Measurements from ENCODE around the gene LPCAT1.

DNA sequence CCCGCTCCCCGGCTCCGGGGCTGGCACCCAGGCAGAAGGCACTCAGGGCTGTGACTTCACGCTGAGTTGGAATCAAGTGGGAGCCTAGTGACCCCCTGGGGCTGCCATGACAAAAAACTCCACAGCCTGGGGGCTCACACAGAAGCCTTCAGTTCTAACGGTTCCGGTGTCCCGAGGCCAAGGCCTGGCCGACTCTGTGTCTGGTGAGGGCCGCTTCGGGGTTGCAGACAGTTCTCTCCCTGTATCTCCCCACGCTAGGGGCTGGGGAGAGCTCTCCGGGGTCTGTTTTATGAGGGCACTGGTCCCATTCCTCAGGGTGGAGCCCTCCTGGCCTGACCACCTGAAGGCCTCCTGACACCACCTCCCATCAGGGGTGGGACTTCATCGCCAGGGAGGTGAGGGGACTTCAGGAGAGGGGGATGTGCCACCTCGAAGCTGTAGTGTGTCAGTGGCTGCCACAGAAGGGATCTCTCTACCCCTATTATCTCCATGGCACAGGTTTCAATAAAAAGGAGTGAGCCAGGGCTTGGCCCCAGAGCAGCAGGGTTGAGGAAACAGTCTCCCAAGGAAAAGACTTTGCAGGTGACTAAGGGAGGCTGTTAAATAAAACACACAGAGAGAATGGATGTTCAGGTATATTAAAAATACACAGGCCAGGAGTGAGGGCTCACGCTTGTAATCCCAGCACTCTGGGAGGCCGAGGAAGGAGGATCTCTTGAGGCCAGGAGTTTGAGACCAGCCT is 77.0 kb downstream of the LPCAT1 start:
- TF ChIP-seq, protein P1, sequence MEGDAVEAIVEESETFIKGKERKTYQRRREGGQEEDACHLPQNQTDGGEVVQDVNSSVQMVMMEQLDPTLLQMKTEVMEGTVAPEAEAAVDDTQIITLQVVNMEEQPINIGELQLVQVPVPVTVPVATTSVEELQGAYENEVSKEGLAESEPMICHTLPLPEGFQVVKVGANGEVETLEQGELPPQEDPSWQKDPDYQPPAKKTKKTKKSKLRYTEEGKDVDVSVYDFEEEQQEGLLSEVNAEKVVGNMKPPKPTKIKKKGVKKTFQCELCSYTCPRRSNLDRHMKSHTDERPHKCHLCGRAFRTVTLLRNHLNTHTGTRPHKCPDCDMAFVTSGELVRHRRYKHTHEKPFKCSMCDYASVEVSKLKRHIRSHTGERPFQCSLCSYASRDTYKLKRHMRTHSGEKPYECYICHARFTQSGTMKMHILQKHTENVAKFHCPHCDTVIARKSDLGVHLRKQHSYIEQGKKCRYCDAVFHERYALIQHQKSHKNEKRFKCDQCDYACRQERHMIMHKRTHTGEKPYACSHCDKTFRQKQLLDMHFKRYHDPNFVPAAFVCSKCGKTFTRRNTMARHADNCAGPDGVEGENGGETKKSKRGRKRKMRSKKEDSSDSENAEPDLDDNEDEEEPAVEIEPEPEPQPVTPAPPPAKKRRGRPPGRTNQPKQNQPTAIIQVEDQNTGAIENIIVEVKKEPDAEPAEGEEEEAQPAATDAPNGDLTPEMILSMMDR (IDR thresholded peaks at IDR 0.05), result no peak
- no peak for TF ChIP-seq POLR2A (IDR thresholded peaks at IDR 0.05)

Data from lower leg skin (tissue), 3 donors.